ENCODE measurements around the gene EYS.
A peak's percentile ranks its signal among the peaks of the same experiment; 100 is the strongest.
"Not testable (repeated sequence)": the region's sequence is repeated elsewhere in the genome, so short reads cannot be mapped to it uniquely, and the experiment has no call there.

The EYS gene

GRCh38 chr6:63802606-63803206, 1904.3 kb downstream of the EYS start:
- DNase-seq = peak in 1 of 3 experiments; percentile 27

DNA sequence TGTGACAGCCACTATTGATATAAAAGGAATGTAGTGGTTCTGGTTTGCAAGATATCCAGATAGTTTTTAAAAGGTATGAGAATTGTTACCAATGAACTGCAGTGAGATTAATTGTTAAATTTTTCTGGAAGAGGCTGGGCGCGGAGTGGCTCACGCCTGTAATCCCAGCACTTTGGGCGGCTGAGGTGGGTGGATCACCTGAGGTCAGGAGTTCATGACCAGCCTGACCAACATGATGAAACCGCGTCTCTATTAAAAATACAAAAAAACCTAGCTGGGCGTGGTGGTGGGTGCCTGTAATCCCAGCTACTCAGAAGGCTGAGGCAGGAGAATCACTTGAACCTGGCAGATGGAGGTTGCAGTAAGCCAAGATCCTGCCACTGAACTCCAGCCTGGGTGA, 1906.6 kb downstream of the EYS start:
- not testable (repeated sequence) for DNase-seq

GRCh38 chr6:63799813-63800212, 1907.2 kb downstream of the EYS start:
- DNase-seq = no peak

GRCh38 chr6:63799313-63799712, 1907.7 kb downstream of the EYS start:
- DNase-seq = no peak

DNA sequence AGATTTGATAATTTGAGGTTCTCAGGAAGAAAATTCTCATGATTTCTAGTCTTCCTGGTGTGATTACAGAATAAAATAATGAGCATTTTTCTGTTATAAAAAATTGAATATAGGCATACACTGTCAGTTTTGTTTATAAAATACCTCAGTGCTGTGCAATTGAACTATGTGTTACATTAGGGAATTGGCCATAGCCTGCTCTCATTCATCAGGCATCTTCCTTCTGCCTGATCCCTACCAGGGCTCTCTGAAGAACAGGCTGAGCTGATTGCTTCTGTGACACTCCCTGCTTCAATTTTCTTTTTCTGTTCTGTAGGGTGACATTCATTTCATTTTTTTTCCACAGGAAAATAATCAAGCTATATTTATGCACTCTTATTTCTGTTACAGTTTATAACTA, 1908.6 kb downstream of the EYS start:
- DNase-seq = no peak

DNA sequence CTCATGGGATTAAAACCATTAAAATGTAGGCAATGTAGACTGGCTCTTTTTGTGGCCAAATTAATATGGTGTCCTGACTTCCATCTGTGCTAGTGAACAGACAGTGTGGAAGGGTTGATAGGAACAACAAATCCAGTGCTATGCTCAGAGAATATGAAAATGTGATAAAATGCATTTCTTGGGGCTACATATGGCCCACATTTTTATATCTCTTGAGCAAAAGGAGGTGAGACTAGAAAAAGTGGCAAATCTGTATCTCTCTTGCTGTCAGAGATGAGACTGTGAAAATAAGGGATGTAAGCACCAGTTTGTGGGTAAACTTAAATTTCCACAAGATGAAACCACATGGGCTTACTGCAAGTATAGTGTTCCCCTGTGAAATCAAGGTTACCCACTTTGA, 1909.3 kb downstream of the EYS start:
- DNase-seq = no peak

- DNase-seq = no peak
Measured at GRCh38 chr6:63795826-63796225, 1911.2 kb downstream of the EYS start.

DNA sequence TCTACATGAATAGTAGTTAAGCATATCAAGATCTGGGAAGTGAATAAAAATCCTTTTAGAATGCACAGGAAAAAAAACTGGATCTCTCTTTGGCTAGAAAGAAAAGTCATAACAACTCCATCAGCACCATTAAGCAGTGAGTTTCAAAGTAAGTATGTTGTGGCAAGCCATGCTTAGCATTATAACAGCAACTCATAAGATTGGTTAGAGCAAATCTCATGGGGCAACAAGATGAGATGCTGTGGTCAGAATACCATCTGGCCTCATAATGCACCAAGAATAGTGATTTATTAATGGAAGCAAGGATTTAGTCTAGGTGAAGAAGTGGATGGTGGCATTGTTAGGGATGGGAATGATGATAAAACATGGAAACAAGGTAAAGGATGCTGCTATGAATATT, 1912.0 kb downstream of the EYS start:
- DNase-seq = no peak

DNA sequence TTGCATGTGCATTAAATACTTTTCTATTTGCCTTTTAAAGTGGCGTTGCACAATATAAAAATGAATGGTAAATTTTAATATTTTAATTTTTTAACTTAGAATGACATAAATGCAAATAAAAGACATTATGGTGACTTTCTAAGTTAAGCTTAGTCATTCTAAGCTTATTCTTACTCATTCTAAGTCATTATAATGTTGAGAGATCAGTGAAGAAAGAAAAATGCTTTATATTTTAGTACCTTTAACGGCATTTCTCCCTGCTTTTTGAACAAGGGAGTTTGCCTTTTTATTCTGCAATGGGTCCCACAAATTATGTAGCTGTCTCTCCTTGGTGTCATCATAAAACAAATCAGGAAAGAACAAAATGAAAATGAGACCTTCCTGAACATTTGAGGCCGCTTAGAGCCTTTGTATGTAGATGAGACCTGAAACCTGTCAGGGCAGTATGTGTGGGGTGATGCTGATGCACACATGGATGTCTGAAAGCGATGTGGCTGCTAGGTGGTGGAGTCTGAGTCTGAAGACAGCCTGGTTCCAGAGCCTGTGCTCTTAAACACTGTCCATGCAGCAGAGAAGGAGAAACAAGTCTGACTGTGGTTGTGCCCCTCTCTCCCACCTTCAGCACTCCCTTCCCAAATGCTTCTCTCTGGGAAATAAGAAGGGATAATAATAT, 1913.4 kb downstream of the EYS start:
- DNase-seq = no peak

DNA sequence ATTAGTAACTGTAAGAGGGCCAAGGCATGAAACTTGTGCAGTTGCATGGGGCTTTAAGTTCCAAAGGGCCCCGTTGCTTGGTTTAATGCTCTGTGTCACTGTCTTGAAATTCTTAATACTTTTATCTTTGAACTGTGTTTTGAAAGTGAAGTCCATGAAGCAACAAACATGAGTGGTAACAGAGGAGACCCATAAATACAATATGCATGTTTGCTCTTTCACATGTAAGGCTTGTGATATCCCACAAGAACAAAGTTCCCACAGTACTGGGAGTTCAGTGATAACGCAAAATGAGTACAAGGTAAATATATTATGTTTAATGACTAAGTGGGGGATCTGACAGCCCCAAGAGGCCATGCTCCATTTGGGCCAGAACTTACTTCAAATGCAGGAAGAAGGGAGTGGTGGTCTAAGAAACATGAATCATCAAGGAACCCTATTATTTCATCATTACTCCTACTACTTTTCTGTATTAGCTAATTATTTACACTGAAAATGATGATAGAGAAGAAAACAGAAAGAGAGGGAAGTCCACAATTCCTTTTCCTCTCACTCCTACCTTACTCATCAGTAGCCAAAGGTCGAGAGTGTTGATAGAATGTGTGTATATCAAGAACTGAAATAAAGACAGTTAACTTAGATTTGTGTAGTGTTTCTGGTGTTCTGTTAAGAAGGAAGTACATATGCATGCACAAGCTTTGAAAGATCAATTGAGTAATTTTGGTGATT, 1914.1 kb downstream of the EYS start:
- DNase-seq = no peak

DNA sequence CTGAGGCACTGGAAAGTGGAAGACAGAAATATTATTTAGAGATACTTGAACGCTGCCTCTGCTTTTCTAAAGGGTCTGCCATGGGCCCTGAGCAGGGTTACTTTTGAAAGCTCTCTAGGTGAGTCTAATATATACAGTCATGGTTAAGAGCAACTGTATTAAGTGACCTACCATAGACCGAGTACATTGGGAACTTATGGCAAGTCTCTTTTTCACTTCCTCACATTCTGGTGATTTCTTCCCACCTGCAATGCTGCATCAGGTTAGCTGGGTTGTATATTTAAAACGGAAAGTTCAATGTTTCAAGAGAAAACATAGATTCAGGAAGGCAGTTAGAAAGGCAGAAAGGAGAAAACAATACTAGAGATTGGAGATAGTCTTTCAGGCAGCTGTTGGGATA, 1916.7 kb downstream of the EYS start:
- no peak for DNase-seq

- no peak for DNase-seq
Measured at GRCh38 chr6:63789699-63790098, 1917.3 kb downstream of the EYS start.

- DNase-seq = no peak
Measured at GRCh38 chr6:63788569-63788968, 1918.5 kb downstream of the EYS start.

GRCh38 chr6:63787021-63787420, 1920.0 kb downstream of the EYS start:
- DNase-seq = no peak

DNA sequence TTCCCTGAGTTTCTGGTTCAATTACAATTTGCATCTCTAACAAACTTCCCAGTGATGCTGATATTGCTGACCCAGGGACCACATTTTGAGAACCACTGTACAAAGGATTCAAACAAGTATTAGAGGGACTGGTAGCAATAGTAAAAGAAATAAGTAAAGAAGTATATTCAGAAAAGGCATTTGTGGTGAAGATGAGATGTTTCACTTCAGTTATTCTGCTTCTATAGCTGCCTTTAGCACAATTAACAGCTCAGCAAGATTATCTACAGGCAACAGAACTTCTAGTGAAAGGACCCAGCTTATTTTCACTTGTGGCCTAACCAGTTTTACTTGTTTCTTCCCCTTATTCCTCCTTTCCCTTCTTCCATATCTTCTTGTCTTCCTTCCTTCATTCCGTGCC, 1922.0 kb downstream of the EYS start:
- DNase-seq = no peak

- peak in 1 of 3 experiments; percentile 42 for DNase-seq
Measured at GRCh38 chr6:63783096-63783495, 1923.9 kb downstream of the EYS start.

GRCh38 chr6:63774961-63775360, 1932.1 kb downstream of the EYS start:
- DNase-seq = no peak

- no peak for DNase-seq
Measured at GRCh38 chr6:63773200-63773599, 1933.8 kb downstream of the EYS start.

- DNase-seq = no peak
Measured at GRCh38 chr6:63765828-63766227, 1941.2 kb downstream of the EYS start.

DNA sequence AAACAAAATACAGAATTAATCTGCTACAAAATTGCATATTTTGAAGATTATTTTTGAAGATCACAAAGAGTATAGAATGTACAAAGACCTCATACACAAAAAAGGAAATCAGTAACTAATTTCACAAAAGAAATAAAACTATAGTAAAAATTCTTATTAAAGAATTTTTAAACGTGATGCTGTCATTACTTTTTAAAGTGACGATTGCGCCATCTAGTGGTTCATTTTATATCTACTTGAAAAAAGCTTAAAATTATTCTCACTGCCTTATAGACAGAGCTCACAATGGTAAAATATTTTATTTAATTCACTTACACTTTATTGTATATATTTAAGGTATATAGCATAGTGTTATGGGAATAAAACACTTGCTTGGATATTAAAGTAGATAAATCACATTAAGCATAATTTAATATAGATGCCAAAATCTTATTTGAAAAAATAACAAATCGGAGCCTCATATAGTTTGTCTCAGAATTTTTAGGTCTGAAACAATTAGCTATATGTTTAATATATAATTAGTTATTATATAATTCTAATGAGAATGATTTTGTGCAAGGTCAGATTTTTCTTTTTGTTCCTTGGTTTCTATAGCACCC, 1942.6 kb downstream of the EYS start:
- DNase-seq = peak in 2 of 3 experiments; percentile 62 to 69

GRCh38 chr6:63760199-63760598, 1946.8 kb downstream of the EYS start:
- DNase-seq = no peak

GRCh38 chr6:63759605-63760105, 1947.4 kb downstream of the EYS start:
- DNase-seq = peak in 1 of 3 experiments; percentile 8

- no peak for DNase-seq
Measured at GRCh38 chr6:63757826-63758225, 1949.2 kb downstream of the EYS start.

DNA sequence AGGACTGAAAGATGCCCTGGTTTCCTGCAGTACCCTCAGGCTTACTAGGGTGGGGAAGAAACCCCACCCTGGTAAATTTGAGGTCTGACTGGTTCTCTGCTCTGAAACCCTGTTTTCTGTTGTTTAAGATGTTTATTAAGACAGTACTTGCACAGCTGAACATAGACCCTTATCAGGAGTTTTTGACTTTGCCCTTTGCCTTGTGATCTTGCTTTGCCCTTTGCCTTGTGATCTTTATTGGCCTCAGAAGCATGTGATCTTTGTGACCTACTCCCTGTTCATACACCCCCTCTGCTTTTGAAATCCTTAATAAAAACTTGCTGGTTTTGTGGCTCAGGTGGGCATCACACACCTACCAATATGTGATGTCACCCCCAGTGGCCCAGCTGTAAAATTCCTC, 1949.8 kb downstream of the EYS start:
- DNase-seq = not testable (repeated sequence)
